Stimulated activated CD8-positive, alpha-beta memory T cell treated with anti-CD3 and anti-CD28 coated beads, Interleukin-15, amount 100 ng/mL, for 4 hours (primary cell): ENCODE results near the gene ACSS1.

Source experiments
- DNase-seq, 2 donors: peaks; one replicate each; pipeline ENCODE4 v3.0.0-alpha.2; 2020; ENCODE audit warnings: low read depth in 2 of 2

Gene ACSS1

GRCh38 chr20:25030649-25031207 is 27.2 kb downstream of the ACSS1 start:
- DNase-seq, result no peak

GRCh38 chr20:25030007-25030648 is 27.8 kb downstream of the ACSS1 start:
- no peak for DNase-seq

DNA sequence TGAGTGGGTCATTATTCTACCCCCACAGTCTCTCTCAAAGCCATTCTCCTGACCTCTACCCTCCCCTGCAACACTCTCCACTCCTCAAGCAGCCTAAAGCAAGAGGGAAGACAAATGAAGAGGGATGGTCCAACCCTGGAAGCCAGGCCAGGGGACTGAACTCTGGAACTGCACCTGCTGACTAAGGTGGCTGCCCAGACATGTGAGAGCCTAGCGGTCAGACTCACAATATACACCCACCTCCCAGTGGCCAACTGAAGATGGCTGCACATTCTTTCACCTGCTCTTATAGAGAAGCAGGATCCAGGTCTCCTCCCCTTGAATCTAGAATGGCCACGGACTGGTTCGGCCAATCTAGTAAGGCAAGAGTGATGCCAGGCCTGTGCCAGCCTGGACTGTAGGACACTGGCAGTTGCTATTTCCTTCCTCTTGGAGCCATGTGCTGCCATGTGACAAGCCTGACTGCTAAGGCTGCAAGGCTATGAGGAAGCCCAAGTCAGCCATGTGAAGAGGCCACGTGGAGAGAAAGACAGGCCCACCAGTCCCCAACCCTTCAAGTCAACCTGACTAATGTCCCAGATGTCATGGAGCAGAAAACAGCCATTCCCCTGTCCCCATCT is 31.8 kb downstream of the ACSS1 start:
- DNase-seq, result no peak

DNA sequence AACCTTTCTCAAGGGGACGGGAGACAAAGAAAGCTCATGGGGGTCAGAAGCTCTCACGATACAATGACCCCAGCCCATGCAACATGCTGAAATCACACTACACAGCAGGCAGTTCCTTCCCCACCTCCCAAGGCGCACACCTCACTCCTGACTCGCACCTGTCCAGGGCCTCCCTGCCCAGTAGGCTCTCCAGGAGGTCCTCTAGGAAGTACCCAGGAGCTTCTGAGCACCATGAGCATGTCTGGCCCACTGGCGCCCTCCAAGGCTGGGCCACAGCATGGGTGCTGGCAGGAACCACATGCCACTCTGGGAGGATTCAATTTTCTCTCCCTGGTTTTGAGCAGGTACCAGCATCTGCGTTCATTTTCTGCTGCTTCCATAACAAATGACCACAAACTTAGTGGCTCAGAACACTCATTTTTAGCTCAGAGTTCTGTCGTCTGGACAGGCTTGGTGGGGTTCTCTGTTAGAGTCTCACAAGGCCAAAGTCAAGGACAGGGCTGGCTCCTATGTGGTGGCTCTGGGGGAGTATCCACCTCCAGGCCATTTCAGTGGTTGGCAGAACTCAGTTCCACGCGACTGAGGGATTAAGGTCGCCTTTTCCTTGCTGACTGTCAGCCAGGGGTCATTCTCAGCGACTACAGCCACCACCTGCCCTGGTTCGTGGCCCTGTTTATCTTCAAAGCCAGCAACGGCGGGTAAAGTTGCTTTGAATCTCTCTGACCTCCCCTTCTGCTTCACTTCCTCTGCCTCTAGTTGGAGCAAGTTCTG is 32.7 kb downstream of the ACSS1 start:
- no peak for DNase-seq

GRCh38 chr20:25024171-25024570 is 33.8 kb downstream of the ACSS1 start:
- DNase-seq, result no peak

DNA sequence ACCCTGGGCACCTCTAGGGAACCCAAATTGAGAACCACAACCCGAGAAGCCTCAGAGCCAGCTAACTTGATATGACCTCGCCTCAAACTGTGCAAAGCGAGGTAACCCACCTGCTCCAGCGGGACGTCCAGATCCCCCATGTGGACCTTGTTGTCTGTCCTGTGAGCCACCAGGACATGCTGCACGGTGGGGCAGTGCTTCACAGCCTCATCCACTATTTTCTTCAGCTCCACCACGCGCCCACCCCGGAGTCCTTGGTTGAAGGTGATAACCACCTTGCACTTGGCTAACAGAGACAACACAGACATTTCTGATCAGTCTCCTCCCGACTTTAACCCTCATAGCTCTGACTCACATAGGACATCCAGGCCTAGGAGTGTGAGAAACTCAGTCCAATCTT is 34.6 kb downstream of the ACSS1 start:
- DNase-seq, result no peak

GRCh38 chr20:25022680-25023079 is 35.3 kb downstream of the ACSS1 start:
- DNase-seq, result no peak

GRCh38 chr20:25021336-25021735 is 36.6 kb downstream of the ACSS1 start:
- DNase-seq, result no peak

GRCh38 chr20:25020901-25021301 is 37.0 kb downstream of the ACSS1 start:
- no peak for DNase-seq

GRCh38 chr20:25020345-25020744 is 37.6 kb downstream of the ACSS1 start:
- DNase-seq, result no peak

DNA sequence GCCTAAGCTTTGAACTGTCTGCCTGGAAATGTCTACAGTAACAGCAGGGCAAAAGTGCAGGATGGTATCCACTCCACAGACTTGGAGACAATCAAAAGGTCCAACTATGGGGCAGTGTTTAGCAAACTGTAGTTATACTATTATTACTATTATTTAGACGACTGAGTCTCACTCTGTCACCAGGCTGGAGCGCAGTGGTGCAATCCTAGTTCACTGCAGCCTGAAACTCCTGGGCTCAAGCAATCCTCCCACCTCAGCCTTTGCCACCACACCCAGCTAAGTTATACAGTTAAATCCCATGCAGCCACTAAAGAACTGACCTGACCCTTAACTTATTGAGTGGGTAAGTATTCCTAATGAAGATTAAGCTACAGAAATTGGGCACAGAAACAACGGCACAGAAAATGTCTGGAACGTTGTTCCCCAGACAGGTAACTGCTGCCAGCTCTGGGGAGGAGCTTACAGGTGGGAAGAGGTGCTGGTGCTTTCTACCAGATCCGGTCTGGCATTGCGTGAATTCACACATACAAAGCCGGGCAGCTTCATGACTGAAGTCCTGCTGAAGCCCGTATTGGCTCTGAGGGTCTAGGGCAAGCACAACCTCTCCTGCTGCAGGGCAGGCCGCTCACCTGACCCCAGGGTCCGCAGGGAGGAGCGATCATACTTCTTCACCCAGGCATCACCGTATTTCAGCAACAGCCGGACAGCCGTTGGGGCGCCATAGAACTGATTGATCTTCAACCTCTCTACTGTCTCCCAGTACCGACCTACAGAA is 38.4 kb downstream of the ACSS1 start:
- no peak for DNase-seq

DNA sequence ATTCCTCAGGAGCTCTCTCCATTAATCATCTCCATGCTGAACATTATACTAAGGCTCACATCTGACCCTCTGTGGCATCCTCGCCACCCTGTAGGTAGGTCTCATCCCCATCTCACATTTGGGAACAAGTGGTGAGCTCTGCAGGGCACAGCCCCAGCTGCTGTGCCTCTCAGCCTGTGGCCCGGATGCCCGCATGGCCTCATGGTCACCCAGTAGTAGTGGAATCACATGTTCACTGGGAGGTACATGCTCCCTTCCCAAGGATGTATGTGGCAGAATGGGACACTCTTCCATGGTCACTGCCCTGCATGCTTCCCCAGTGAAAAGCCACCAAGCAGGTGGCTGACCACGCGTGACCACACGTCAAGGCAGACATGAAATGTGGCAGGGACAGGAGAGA is 39.1 kb downstream of the ACSS1 start:
- DNase-seq, result no peak

DNA sequence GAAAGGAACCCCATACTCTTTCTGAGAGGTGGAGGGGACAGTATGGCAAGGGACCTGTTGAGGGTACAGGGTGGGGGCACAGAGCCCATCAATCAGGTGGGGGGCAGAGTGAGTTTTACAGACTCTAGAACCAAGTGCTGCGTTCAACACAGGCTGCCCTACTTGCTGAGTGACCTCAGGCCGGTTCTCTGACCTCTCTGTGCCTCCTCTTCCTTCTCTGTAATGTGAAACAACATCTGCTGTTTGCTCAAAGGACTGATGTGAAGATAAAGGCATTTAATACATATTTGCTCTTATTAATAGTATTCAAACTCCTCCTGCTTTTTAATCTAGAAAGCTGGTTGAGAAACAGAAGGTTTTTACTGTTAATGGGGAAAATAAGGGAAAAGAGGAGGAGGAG is 39.5 kb downstream of the ACSS1 start:
- no peak for DNase-seq

DNA sequence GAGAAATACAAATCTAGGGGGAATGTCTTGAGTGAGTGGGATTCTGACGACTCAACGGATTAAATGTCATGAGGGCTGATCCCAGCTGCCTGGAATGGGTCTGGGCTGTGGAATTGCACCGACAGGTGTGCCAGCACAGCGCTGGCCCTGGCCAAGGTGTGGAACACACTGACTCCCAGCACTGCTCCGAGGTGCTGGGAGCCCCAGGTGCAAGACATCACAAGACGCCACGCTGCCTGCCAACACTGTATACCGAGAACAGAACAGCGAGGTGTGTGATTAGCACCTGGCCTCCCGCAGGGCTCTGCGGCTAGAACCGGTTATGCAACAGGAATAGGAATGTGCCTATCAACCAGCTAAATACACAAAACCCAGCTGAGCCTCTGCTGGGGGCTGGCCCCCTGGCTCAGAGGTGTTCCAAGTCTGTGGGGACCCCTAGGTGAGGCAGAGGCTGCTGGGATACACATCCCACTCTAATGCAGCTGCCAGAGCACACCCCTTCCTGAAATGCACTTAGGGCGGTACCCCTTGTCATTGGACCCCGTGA is 40.6 kb downstream of the ACSS1 start:
- no peak for DNase-seq

- no peak for DNase-seq
These were observed 41.5 kb downstream of the ACSS1 start for GRCh38 chr20:25016471-25016870.

DNA sequence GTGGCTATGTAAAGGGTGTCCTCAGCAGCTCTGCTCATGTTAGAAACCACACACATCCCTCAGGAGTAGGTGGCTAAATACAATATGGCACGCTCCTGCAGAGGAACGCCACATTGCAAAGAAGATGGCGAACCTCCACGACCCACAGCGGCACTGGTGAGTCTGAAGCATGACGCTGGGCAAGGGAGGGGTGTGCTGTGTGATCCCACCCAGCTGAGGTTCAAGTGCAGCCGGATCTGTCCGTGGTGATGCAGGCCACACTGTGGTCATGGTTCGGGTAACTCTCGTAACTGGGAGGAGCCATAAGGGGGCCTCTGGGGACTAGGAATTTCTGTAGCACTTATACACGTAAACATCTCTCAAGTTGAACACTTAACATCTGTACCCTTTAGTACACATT is 42.0 kb downstream of the ACSS1 start:
- no peak for DNase-seq

DNA sequence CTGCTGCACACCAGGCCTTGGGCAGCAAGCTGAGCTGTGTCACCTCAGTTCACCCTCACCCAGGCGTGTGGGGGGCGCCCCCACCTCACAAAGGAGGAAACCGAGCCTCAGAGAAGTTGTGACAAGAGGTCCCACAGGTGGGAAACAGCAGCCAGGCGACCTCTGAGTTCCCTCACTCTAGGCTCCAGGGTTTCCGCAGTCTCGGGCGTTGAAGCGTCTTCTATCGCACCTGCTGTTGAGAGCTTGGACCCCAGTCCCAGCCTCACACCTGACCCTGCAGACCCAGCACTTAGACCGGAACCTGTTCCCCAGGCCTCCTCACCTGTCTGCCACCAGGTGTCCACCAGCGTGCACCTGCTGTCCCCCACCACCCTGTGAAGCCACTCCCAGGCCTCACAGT is 43.1 kb downstream of the ACSS1 start:
- no peak for DNase-seq

DNA sequence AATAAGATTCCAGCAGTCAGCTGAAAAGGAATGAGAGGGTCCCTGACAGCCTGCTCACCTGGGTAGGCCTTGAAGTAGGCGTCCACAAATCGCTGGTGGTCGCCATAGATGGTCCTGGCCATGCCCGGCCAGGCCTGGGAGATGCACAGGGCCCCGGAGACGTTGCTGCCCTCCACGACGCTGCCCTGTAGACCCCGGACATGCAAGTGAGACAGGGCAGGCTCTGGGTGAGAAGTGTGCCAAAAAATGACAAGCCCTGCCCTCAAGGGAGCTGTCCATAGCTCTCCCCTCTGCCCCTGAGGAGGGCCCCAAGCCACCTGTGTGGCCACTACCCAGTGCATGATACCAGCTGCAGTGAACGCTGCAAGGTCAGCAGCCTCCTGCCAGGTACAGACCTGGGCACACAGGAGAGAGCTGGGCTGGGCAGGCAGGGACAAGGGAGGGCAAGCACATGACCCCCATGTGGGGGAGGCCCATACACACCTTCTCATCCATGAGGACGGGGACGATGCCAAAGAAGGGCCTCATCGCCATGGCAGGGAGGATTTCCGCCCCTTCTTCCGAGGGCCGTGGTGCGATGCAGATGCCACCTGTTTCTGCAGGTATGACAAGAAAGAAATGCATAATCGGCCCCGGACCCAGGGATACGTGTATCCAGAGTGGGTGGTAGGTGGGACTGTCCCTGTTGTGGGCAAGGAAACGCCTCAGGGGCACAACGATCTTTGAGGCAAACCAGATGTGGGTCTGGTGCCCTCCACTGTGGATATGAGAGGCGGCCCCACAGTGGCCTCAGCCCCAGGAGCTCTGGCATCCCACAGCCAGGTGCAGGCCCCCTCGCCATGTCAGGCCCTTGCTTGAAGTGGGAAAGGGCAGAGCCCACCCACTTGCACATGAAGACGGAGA is 44.2 kb downstream of the ACSS1 start:
- DNase-seq, result no peak

- no peak for DNase-seq
These were observed 45.2 kb downstream of the ACSS1 start for GRCh38 chr20:25012616-25013189.

DNA sequence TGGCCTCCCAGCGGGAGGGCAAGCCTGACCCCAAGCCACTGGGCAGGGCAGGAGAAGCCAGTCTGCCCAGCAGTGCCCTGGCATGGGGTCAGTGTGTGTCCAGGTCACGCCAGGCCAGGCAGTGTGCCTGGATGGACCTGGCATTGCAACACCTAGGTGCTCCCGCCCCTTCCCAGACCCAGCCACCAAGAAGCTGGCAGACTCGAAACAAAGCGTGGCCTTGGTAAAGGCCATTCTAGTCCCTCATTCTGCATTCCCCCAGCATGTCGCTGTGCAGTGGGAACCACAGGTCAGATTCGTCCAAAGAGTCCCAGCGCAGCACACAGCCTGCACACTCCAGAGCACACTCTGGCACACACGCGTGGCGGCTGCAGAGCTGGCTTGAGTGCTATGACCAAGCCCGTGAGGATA is 46.1 kb downstream of the ACSS1 start:
- no peak for DNase-seq
